IMR-90 (cell line): Measurements from ENCODE around the gene TBCK. TPM values are rescaled to one million over a fixed set of nuclear protein-coding genes. Genes with fewer than 3 reads are reported as not detected.

ENCODE experiments used
- ATAC-seq: fragments of 200-7000 bp; cut with Tn5 transposase; 2 replicates; pipeline ENCODE4 v1.9.1; 2020; ENCODE audit warnings: low read depth, mild to moderate bottlenecking, moderate library complexity
- BruUV-seq: library from RNA; stranded (reverse); fragments of 400-500 nt; replicated peaks from 2 replicates; lab custom pipeline; 2021; lab: Mats Ljungman, UMichigan
- CTCF ChIA-PET: fragments of 300-600 bp; formaldehyde crosslinking; extraction: SDS; loops from one replicate; lab custom pipeline; 2021; ENCODE audit warnings: antibody characterized with exemption; lab: Yijun Ruan, JAX
- POLR2A ChIA-PET: fragments of 300-600 bp; sonication (Branson Sonifier 250); formaldehyde crosslinking; loops from one replicate; lab custom pipeline; 2022; ENCODE audit warnings: antibody characterized with exemption; ENCODE audit not compliant: unreplicated experiment; lab: Charles Lee
- DNase-seq: peaks from one replicate; pipeline ENCODE4 v3.0.0; 2013
- H2AFZ ChIP-seq: replicated peaks from 2 replicates; pipeline ENCODE3; 2013; ENCODE audit warnings: low read length, mild to moderate bottlenecking; ENCODE audit not compliant: poor library complexity
- H2AK5ac ChIP-seq: 2 replicates; pipeline ENCODE4 v1.6.1; 2013; ENCODE audit warnings: low read depth, low read length, inconsistent platforms
- H2AK9ac ChIP-seq: replicated peaks from 2 replicates; pipeline ENCODE3; 2013; ENCODE audit warnings: mild to moderate bottlenecking, low read depth, low read length, moderate library complexity; ENCODE audit not compliant: poor library complexity
- H2BK120ac ChIP-seq: 2 replicates; pipeline ENCODE4 v1.6.1; 2013; ENCODE audit warnings: low read depth, low read length, inconsistent platforms
- H2BK15ac ChIP-seq: 3 replicates; pipeline ENCODE4 v1.6.1; 2013; ENCODE audit warnings: low read depth, low read length, inconsistent platforms
- H2BK20ac ChIP-seq: 2 replicates; pipeline ENCODE4 v1.6.1; 2013; ENCODE audit warnings: low read depth, mild to moderate bottlenecking, inconsistent platforms, low read length, moderate library complexity
- H2BK5ac ChIP-seq: 2 replicates; pipeline ENCODE4 v1.6.1; 2013; ENCODE audit warnings: mild to moderate bottlenecking, low read depth, low read length, inconsistent platforms; ENCODE audit not compliant: poor library complexity, severe bottlenecking
- H3K14ac ChIP-seq: replicated peaks from 2 replicates; pipeline ENCODE4 v1.6.1; 2013; ENCODE audit warnings: low read depth, low read length, inconsistent platforms
- H3K18ac ChIP-seq: 2 replicates; pipeline ENCODE4 v1.6.1; 2013; ENCODE audit warnings: low read depth, low read length, control low read depth
- H3K23ac ChIP-seq: 2 replicates; pipeline ENCODE4 v1.6.1; 2013; ENCODE audit warnings: low read depth, low read length, inconsistent platforms
- H3K27ac ChIP-seq: 2 replicates; pipeline ENCODE4 v1.5.1; 2013; ENCODE audit warnings: mild to moderate bottlenecking, control low read depth, low read length; ENCODE audit not compliant: insufficient read depth
- H3K27me3 ChIP-seq: 2 replicates; pipeline ENCODE4 v1.6.1; 2013; ENCODE audit warnings: low read length; ENCODE audit not compliant: control insufficient read depth, insufficient read depth
- H3K36me3 ChIP-seq: 2 replicates; pipeline ENCODE4 v1.6.1; 2013; ENCODE audit warnings: low read length, mixed read lengths; ENCODE audit not compliant: control insufficient read depth, insufficient read depth
- H3K4ac ChIP-seq: 2 replicates; pipeline ENCODE4 v1.6.1; 2013; ENCODE audit warnings: low read depth, low read length, inconsistent platforms
- H3K4me1 ChIP-seq: 2 replicates; pipeline ENCODE4 v1.6.1; 2013; ENCODE audit warnings: low read length, mixed read lengths; ENCODE audit not compliant: control insufficient read depth, insufficient read depth
- H3K4me2 ChIP-seq: 2 replicates; pipeline ENCODE4 v1.6.1; 2013; ENCODE audit warnings: low read depth, mild to moderate bottlenecking, control low read depth, low read length, moderate library complexity
- H3K4me3 ChIP-seq: 2 replicates; pipeline ENCODE4 v1.5.1; 2013; ENCODE audit warnings: low read depth, mild to moderate bottlenecking, control low read depth, low read length, moderate library complexity; ENCODE audit not compliant: insufficient read depth
- H3K56ac ChIP-seq: 2 replicates; pipeline ENCODE4 v1.6.1; 2013; ENCODE audit warnings: low read length, inconsistent platforms; ENCODE audit not compliant: insufficient read depth; ENCODE audit errors: extremely low read depth
- H3K79me1 ChIP-seq, 2 experiments: 2 replicates each; pipeline ENCODE4 v1.6.1; 2013; ENCODE audit warnings: low read length in 2 of 2, inconsistent platforms in 1 of 2, low read depth in 1 of 2
- H3K9ac ChIP-seq: 2 replicates; pipeline ENCODE4 v1.6.1; 2013; ENCODE audit warnings: low read depth, low read length, control low read depth
- H3K9me1 ChIP-seq: 2 replicates; pipeline ENCODE4 v1.6.1; 2013; ENCODE audit warnings: low read length, inconsistent platforms; ENCODE audit not compliant: insufficient read depth
- H3K9me3 ChIP-seq: 2 replicates; pipeline ENCODE4 v1.6.1; 2013; ENCODE audit warnings: low read length; ENCODE audit not compliant: control insufficient read depth, insufficient read depth
- H4K20me1 ChIP-seq: 2 replicates; pipeline ENCODE4 v1.6.1; 2013; ENCODE audit warnings: low read length, inconsistent platforms; ENCODE audit not compliant: insufficient read depth
- H4K5ac ChIP-seq: 2 replicates; pipeline ENCODE4 v1.6.1; 2013; ENCODE audit warnings: mild to moderate bottlenecking, low read depth, low read length, control low read depth
- H4K8ac ChIP-seq, 2 experiments: 2 replicates each; pipeline ENCODE4 v1.6.1; 2013; ENCODE audit warnings: low read depth in 2 of 2, low read length in 2 of 2, control low read depth in 1 of 2, inconsistent platforms in 1 of 2
- H4K91ac ChIP-seq: 2 replicates; pipeline ENCODE4 v1.6.1; 2013; ENCODE audit warnings: low read depth, low read length, inconsistent platforms; ENCODE audit not compliant: insufficient read depth
- BHLHE40 ChIP-seq: fragments of 150-350 bp; IDR thresholded peaks from 2 replicates; pipeline ENCODE4 v1.6.1; 2016; ENCODE audit warnings: mild to moderate bottlenecking, low read depth, low read length
- CEBPB ChIP-seq: IDR thresholded peaks from 2 replicates; pipeline ENCODE4 v1.6.1; 2012; ENCODE audit warnings: low read depth, low read length, improper control_type of control experiment
- CHD1 ChIP-seq: IDR thresholded peaks from 2 replicates; pipeline ENCODE4 v1.6.1; 2012; ENCODE audit warnings: low read depth, low read length, improper control_type of control experiment
- CTCF ChIP-seq: conservative IDR thresholded peaks from 2 replicates; pipeline ENCODE4 v1.5.1; 2012; ENCODE audit warnings: mild to moderate bottlenecking, low read depth, low read length, improper control_type of control experiment
- ELK1 ChIP-seq: fragments of 150-350 bp; IDR thresholded peaks from 2 replicates; pipeline ENCODE4 v1.6.1; 2016; ENCODE audit warnings: low read depth, mild to moderate bottlenecking, low read length, moderate library complexity, borderline replicate concordance
- FOS ChIP-seq: fragments of 150-350 bp; IDR thresholded peaks from 2 replicates; pipeline ENCODE4 v1.6.1; 2016; ENCODE audit warnings: low read depth, low read length
- MAFK ChIP-seq: IDR thresholded peaks from 2 replicates; pipeline ENCODE4 v1.6.1; 2012; ENCODE audit warnings: low read depth, low read length, improper control_type of control experiment
- MAZ ChIP-seq: IDR thresholded peaks from 2 replicates; pipeline ENCODE4 v1.6.1; 2012; ENCODE audit warnings: low read depth, mild to moderate bottlenecking, low read length, improper control_type of control experiment, moderate library complexity, borderline replicate concordance
- MXI1 ChIP-seq: IDR thresholded peaks from 2 replicates; pipeline ENCODE4 v1.6.1; 2012; ENCODE audit warnings: low read depth, mild to moderate bottlenecking, low read length, moderate library complexity, borderline replicate concordance
- NFE2L2 ChIP-seq: fragments of 150-350 bp; IDR thresholded peaks from 2 replicates; pipeline ENCODE4 v1.6.1; 2016; ENCODE audit warnings: low read depth, mild to moderate bottlenecking, low read length
- POLR2A ChIP-seq: IDR thresholded peaks from 2 replicates; pipeline ENCODE4 v1.6.1; 2012; ENCODE audit warnings: mild to moderate bottlenecking, low read depth, low read length
- RAD21 ChIP-seq: IDR thresholded peaks from 2 replicates; pipeline ENCODE4 v1.6.1; 2012; ENCODE audit warnings: low read length, improper control_type of control experiment
- RCOR1 ChIP-seq: IDR thresholded peaks from 2 replicates; pipeline ENCODE4 v1.6.1; 2012; ENCODE audit warnings: mild to moderate bottlenecking, low read length, improper control_type of control experiment; ENCODE audit not compliant: insufficient replicate concordance
- RFX5 ChIP-seq: IDR thresholded peaks from 2 replicates; pipeline ENCODE4 v1.8.0; 2012; ENCODE audit warnings: low read depth, mild to moderate bottlenecking, low read length, moderate library complexity
- SMC3 ChIP-seq: fragments of 150-350 bp; IDR thresholded peaks from 2 replicates; pipeline ENCODE4 v1.6.1; 2016; ENCODE audit warnings: low read depth, mild to moderate bottlenecking, antibody characterized with exemption, low read length, moderate library complexity
- USF2 ChIP-seq: fragments of 150-350 bp; IDR thresholded peaks from 2 replicates; pipeline ENCODE4 v1.6.1; 2017; ENCODE audit warnings: mild to moderate bottlenecking, antibody characterized with exemption, low read length, low read depth
- WGBS, 2 experiments: methylation state at CpG; one replicate each; pipeline versions ENCODE4 v1.1.5 to v1.1.7; 2013; ENCODE audit warnings: missing lambda C conversion rate in 2 of 2; ENCODE audit not compliant: insufficient read length in 1 of 2; ENCODE audit errors: extremely low coverage in 2 of 2; 5-methylcytosine and 5-hydroxymethylcytosine counted together
- dilution Hi-C: fragments of 300-500 bp; cut with HindIII; formaldehyde crosslinking; loops from one replicate; pipeline ENCODE4 v1.14.3; 2018; ENCODE audit warnings: low sequenced_read_pairs; ENCODE audit not compliant: unreplicated experiment
- in situ Hi-C: fragments of 300-500 bp; cut with MboI; formaldehyde crosslinking; loops from 3 replicates; pipeline ENCODE4 v1.14.3; 2019; ENCODE audit warnings: low sequenced_read_pairs, inconsistent platforms, mixed read lengths
- intact Hi-C: fragments of 100-400 bp; cut with micrococcal nuclease; formaldehyde crosslinking; loops from 2 replicates; pipeline ENCODE4 v1.10.0; 2022
- polyA plus RNA-seq, 3 experiments: library from polyadenylated mRNA; depleted of rRNA; stranded (reverse); fragments of >200 nt; gene quantifications; 2 replicates each; pipeline ENCODE4 v1.2.3, GENCODE V29; 2012; ENCODE audit warnings: low replicate concordance in 1 of 3
- total RNA-seq: library from RNA; depleted of rRNA; stranded (reverse); fragments of >200 nt; gene quantifications from 2 replicates; pipeline ENCODE4 v1.2.3, GENCODE V29; 2012

The TBCK gene
- total and polyA plus RNA-seq, 2 of the 4 experiments (the other 2 are of a cell fraction), result 10.7 to 29.9 TPM

- Histone ChIP-seq H2BK120ac (no peak overlapping the region), H3K14ac (no peak overlapping the region), H2AK5ac (no peak overlapping the region), H3K9ac (no peak overlapping the region), H4K5ac (no peak overlapping the region), H2AK9ac (no peak overlapping the region), H3K79me1 (no peaks in the 10 kb centered on the region), H2BK5ac (no peak overlapping the region), H3K27me3 (no peaks in the 10 kb centered on the region), H3K23ac (no peak overlapping the region), H3K4me3 (no peak overlapping the region), H4K91ac (no peak overlapping the region), H2BK20ac (no peak overlapping the region), H3K56ac (no peak overlapping the region), H3K4me1 (no peaks in the 10 kb centered on the region), H2BK15ac (no peak overlapping the region), H3K4me2 (no peak overlapping the region), H4K20me1 (no peaks in the 10 kb centered on the region), H3K36me3 (0 out of 2 replicates have a peak, but pooled peaks cover 1% of the 10 kb centered on the region), H3K9me3 (no peaks in the 10 kb centered on the region), H3K9me1 (no peaks in the 10 kb centered on the region), H3K18ac (no peak overlapping the region), H4K8ac (no peak overlapping the region), H3K4ac (no peak overlapping the region), H2AFZ (no peak overlapping the region), H3K27ac (no peak overlapping the region)
- in situ Hi-C loops (no loop called here), dilution Hi-C loops (no loop called here), intact Hi-C loops (no loop called here)
- no TSS peak for BruUV-seq
- ChIA-PET CTCF (no interaction called here), POLR2A (no interaction called here)
- ATAC-seq, result no peak
- no peak for DNase-seq
- TF ChIP-seq CHD1 (no peak), CTCF (no peak), CEBPB (no peak), NFE2L2 (no peak), MXI1 (no peak), BHLHE40 (no peak), ELK1 (no peak), MAFK (no peak), SMC3 (no peak), RCOR1 (no peak), FOS (no peak), USF2 (no peak), RAD21 (no peak), POLR2A (no peak), RFX5 (no peak), MAZ (no peak)
- no CpG with 5 or more reads among the region's 1 CpG for WGBS, 2 experiments
Observed at GRCh38 chr4:106104276-106104675, 211.7 kb downstream of the TBCK start.
